Neural progenitor cell (in vitro differentiated cells): ENCODE measurements around the gene IDUA. TPM values are rescaled to one million over a fixed set of nuclear protein-coding genes. Genes with fewer than 3 reads are reported as not detected.

ENCODE experiments used
- DNase-seq: peaks from one replicate; pipeline ENCODE4 v3.0.0-alpha.2; 2016; ENCODE audit warnings: low spot score
- H2AFZ ChIP-seq: fragments of 200-600 bp; sonication (generic); replicated peaks from 2 replicates; pipeline ENCODE4 v1.6.1; 2016; ENCODE audit warnings: antibody characterized with exemption
- H3F3A ChIP-seq: fragments of 200-600 bp; sonication (generic); 2 replicates; pipeline ENCODE4 v1.6.1; 2016; ENCODE audit warnings: antibody characterized with exemption, low read depth
- H3K27ac ChIP-seq: fragments of 200-600 bp; sonication (generic); 2 replicates; pipeline ENCODE4 v1.5.1; 2016; ENCODE audit warnings: mild to moderate bottlenecking
- H3K27me3 ChIP-seq: fragments of 200-600 bp; sonication (generic); 2 replicates; pipeline ENCODE4 v1.6.1; 2016; ENCODE audit warnings: mild to moderate bottlenecking, moderate library complexity
- H3K36me3 ChIP-seq: fragments of 200-600 bp; sonication (generic); 2 replicates; pipeline ENCODE4 v1.5.1; 2016
- H3K4me1 ChIP-seq: fragments of 200-600 bp; sonication (generic); 2 replicates; pipeline ENCODE4 v1.6.1; 2016; ENCODE audit warnings: mixed run types
- H3K4me2 ChIP-seq: fragments of 200-600 bp; sonication (generic); 2 replicates; pipeline ENCODE4 v1.6.1; 2016
- H3K4me3 ChIP-seq: fragments of 200-600 bp; sonication (generic); 2 replicates; pipeline ENCODE4 v1.5.1; 2016
- H3K79me2 ChIP-seq: fragments of 200-600 bp; sonication (generic); 2 replicates; pipeline ENCODE4 v1.6.1; 2016; ENCODE audit warnings: low read depth
- H3K9ac ChIP-seq: fragments of 200-600 bp; sonication (generic); 2 replicates; pipeline ENCODE4 v1.6.1; 2016
- H3K9me3 ChIP-seq: fragments of 200-600 bp; sonication (generic); 2 replicates; pipeline ENCODE4 v1.5.1; 2016; ENCODE audit warnings: low read depth
- H4K20me1 ChIP-seq: fragments of 200-600 bp; sonication (generic); 2 replicates; pipeline ENCODE4 v1.6.1; 2016; ENCODE audit warnings: low read depth
- H3K27ac Mint-ChIP-seq: 3 replicates; pipeline ENCODE4 v1.8.0; 2021; ENCODE audit warnings: mixed read lengths
- H3K27me3 Mint-ChIP-seq: 2 replicates; pipeline ENCODE4 v1.8.0; 2022; ENCODE audit warnings: low read depth, mild to moderate bottlenecking, inconsistent platforms, moderate library complexity, mixed read lengths; ENCODE audit not compliant: insufficient read depth
- H3K36me3 Mint-ChIP-seq: 3 replicates; pipeline ENCODE4 v1.8.0; 2021; ENCODE audit warnings: mixed read lengths
- H3K4me1 Mint-ChIP-seq: 3 replicates; pipeline ENCODE4 v1.8.0; 2021; ENCODE audit warnings: mixed read lengths
- H3K4me3 Mint-ChIP-seq: 3 replicates; pipeline ENCODE4 v1.8.0; 2021; ENCODE audit warnings: mild to moderate bottlenecking, moderate library complexity, mixed read lengths
- H3K9me3 Mint-ChIP-seq: 3 replicates; pipeline ENCODE4 v1.8.0; 2020; ENCODE audit warnings: mixed read lengths
- CTCF ChIP-seq: fragments of 200-600 bp; sonication (generic); IDR thresholded peaks from 2 replicates; pipeline ENCODE4 v1.5.1; 2017; ENCODE audit warnings: antibody characterized with exemption, mild to moderate bottlenecking
- EZH2 ChIP-seq: fragments of 200-600 bp; sonication (generic); IDR thresholded peaks from 2 replicates; pipeline ENCODE4 v1.6.1; 2017; ENCODE audit warnings: antibody characterized with exemption, mild to moderate bottlenecking, moderate library complexity
- EZH2phosphoT487 ChIP-seq: fragments of 200-600 bp; sonication (generic); IDR thresholded peaks from 2 replicates; pipeline ENCODE4 v1.6.1; 2017; ENCODE audit warnings: antibody characterized with exemption
- total RNA-seq: library from RNA; depleted of rRNA; stranded (reverse); fragments of >200 nt; gene quantifications from 2 replicates; pipeline ENCODE4 v1.2.3, GENCODE V29; 2015; ENCODE audit warnings: low replicate concordance

The IDUA gene
- total RNA-seq, 1 donor from 2014 or later: 0.47 TPM

DNA sequence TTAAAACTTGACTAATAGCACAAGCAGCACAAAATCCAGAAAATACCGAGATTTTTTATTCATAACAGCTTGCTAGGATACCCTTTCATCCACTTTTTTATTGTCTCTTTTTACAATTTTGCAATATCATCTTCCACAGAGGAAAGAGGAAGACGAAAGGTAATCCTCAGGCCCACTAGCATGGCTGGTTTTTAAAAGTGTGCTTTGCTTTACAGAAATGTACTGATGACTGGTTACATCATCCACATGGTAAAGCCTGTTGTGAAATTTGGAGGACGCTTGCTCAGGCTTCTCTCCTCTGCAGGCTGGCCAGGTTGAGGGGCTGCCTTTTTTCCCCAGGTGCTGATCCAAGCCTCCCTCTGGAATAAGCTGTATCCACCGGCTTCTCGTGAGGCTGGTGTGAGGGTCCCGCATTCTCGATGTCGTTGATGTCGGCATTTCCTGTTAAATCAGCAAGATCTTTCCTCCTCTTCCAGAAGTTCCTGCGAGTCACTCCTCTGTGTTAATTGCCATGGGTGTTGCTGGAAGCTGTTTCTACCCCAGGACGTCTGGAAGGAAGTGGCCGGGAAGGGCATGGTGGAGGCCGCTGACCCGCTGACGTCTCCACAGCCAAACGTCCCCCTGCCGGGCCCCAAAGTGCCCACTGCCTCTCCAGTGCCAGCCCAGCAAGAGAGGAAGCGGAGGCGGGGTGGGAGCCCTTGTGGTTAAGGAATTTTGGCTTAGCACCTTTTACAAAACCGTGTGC is 7.7 kb upstream of the IDUA start:
- H2AFZ ChIP-seq: no peak overlapping the region
- H3K9ac ChIP-seq: no peak overlapping the region

DNA sequence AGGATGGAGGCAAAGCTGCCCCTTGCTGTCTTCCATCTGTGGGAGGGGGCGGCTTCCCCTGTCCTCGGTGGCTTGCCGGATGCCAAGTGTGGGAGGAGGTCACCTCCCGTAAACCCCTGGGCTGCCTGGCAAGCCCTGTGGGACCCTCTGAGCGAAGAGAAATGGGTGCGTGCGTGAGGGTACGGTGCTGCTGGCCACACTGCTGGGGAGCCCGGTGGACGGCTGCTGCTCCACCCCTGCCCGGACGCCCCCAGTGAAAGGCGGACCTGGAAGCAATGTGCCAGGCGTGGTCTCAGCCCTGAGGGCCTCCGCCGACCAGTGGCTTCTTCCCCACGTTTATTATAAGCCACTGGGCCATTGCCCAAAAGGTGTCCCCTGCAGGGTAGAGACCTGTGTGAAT is 4.6 kb upstream of the IDUA start:
- Histone ChIP-seq H3F3A (peaks cover 14% of the 10 kb centered on the region), H3K4me2 (no peak overlapping the region), H3K79me2 (no peaks in the 10 kb centered on the region), H3K27ac (no peak overlapping the region), H4K20me1 (no peaks in the 10 kb centered on the region), H2AFZ (no peak overlapping the region), H3K27me3 (peaks cover 40% of the 10 kb centered on the region), H3K36me3 (no peaks in the 10 kb centered on the region), H3K9ac (no peak overlapping the region), H3K4me3 (no peak overlapping the region), H3K4me1 (peaks cover 14% of the 10 kb centered on the region), H3K9me3 (no peaks in the 10 kb centered on the region)
- no peaks in the 10 kb centered on the region for H3K9me3 Mint-ChIP-seq
- H3K27ac Mint-ChIP-seq: no peak overlapping the region
- no peak for DNase-seq
- H3K27me3 Mint-ChIP-seq: peaks cover 14% of the 10 kb centered on the region
- H3K4me3 Mint-ChIP-seq: no peak overlapping the region
- H3K36me3 Mint-ChIP-seq: no peaks in the 10 kb centered on the region
- no peak for TF ChIP-seq EZH2phosphoT487
- TF ChIP-seq CTCF: no peak
- TF ChIP-seq EZH2: no peak
- peaks cover 12% of the 10 kb centered on the region for H3K4me1 Mint-ChIP-seq

More for the DNA sequence above, 7.7 kb upstream of the IDUA start:
- no peaks in the 10 kb centered on the region for H3K36me3 ChIP-seq
- no peaks in the 10 kb centered on the region for H4K20me1 ChIP-seq
- peaks cover 16% of the 10 kb centered on the region for H3K27me3 ChIP-seq
- H3K4me1 ChIP-seq: no peaks in the 10 kb centered on the region
- DNase-seq: no peak
- Mint-ChIP-seq H3K9me3 (peaks cover 10% of the 10 kb centered on the region), H3K27ac (no peak overlapping the region), H3K4me1 (peaks cover 2% of the 10 kb centered on the region), H3K4me3 (no peak overlapping the region), H3K27me3 (no peaks in the 10 kb centered on the region), H3K36me3 (no peaks in the 10 kb centered on the region)
- H3K4me3 ChIP-seq: no peak overlapping the region
- TF ChIP-seq CTCF (no peak), EZH2phosphoT487 (no peak), EZH2 (no peak)
- no peak overlapping the region for H3K27ac ChIP-seq
- no peak overlapping the region for H3K4me2 ChIP-seq
- no peaks in the 10 kb centered on the region for H3K9me3 ChIP-seq
- no peaks in the 10 kb centered on the region for H3K79me2 ChIP-seq
- H3F3A ChIP-seq: no peaks in the 10 kb centered on the region

DNA sequence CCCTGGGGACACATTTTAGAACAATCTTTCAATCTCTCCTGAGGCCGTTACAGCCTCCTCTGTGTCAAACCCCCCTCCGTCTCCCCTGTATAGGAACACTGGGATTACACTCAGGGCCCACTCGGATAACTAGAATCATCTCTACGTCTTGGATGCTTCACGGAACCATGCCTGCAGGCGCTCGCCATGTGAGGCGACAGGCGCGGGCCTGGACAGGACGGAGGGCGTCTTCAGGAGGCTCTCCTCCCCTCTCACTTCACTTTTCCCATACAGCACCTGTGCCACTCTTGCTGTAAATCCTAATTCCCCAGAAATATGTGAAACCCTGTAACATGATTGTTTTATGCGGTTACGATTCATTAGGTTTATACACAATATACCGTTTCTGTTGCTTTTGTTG is 4.0 kb upstream of the IDUA start:
- Histone ChIP-seq H3K27me3 (peaks cover 41% of the 10 kb centered on the region), H3K9ac (no peak overlapping the region), H3K4me2 (no peak overlapping the region), H3K27ac (no peak overlapping the region), H3K9me3 (no peaks in the 10 kb centered on the region), H3K36me3 (no peaks in the 10 kb centered on the region), H3F3A (peaks cover 14% of the 10 kb centered on the region), H3K4me3 (no peak overlapping the region), H3K4me1 (peaks cover 14% of the 10 kb centered on the region), H4K20me1 (no peaks in the 10 kb centered on the region), H3K79me2 (no peaks in the 10 kb centered on the region), H2AFZ (no peak overlapping the region)
- Mint-ChIP-seq H3K27ac (peak overlapping the region; percentile 30), H3K4me1 (peaks cover 12% of the 10 kb centered on the region), H3K4me3 (no peak overlapping the region), H3K9me3 (no peaks in the 10 kb centered on the region), H3K36me3 (no peaks in the 10 kb centered on the region), H3K27me3 (peaks cover 14% of the 10 kb centered on the region)
- TF ChIP-seq CTCF (no peak), EZH2 (no peak), EZH2phosphoT487 (no peak)
- DNase-seq: no peak
